Measurements from ENCODE around the gene ZNF732. TPM values are rescaled to one million over a fixed set of nuclear protein-coding genes. Genes with fewer than 3 reads are reported as not detected.
"Not testable (repeated sequence)": the region's sequence is repeated elsewhere in the genome, so short reads cannot be mapped to it uniquely, and the experiment has no call there.

The ZNF732 gene
- total RNA-seq, 6 experiments from 2014 or later = not detected

DNA sequence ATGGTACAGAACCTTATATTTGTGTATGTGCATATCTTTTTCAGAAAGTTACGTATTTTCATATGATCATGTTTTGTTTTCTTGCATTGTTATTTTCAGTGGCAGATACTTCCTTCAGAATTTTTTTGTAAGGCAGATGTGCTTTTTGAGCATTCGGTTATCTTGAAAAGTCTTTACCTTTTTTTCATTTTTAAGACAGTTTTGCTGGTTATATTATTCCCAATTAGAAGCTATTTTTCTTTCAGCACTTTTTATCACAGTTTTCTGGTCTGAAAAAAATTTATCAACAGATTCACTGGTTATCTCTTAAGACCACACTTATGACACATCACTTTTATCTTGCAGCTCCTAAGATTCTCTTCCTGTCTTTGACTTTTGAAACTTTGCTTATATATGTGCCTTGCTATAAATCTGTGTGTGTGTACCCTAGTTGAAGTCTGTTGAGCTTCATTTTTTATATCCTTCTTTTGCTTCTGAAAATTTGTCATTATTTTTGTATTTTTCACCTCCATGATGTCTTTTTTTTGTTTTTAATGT lies 53.1 kb downstream of the ZNF732 start:
- no peak overlapping the region for H3K4me3 ChIP-seq
- H3K9me3 ChIP-seq = peaks cover 0 to 45% (median 15%) of the 10 kb centered on the region in 4 donors
- no peaks in the 10 kb centered on the region for H3K4me1 ChIP-seq
- no peaks in the 10 kb centered on the region for H3K27me3 ChIP-seq
- no peak overlapping the region for H3K27ac ChIP-seq
- intact Hi-C loops (cut with DNase I) = no loop called here
- no peaks in the 10 kb centered on the region for H3K36me3 ChIP-seq
- ATAC-seq = no peak
- TF ChIP-seq POLR2A (IDR thresholded peaks at IDR 0.05) = no peak
- TF ChIP-seq, protein P1, sequence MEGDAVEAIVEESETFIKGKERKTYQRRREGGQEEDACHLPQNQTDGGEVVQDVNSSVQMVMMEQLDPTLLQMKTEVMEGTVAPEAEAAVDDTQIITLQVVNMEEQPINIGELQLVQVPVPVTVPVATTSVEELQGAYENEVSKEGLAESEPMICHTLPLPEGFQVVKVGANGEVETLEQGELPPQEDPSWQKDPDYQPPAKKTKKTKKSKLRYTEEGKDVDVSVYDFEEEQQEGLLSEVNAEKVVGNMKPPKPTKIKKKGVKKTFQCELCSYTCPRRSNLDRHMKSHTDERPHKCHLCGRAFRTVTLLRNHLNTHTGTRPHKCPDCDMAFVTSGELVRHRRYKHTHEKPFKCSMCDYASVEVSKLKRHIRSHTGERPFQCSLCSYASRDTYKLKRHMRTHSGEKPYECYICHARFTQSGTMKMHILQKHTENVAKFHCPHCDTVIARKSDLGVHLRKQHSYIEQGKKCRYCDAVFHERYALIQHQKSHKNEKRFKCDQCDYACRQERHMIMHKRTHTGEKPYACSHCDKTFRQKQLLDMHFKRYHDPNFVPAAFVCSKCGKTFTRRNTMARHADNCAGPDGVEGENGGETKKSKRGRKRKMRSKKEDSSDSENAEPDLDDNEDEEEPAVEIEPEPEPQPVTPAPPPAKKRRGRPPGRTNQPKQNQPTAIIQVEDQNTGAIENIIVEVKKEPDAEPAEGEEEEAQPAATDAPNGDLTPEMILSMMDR (IDR thresholded peaks at IDR 0.05) = no peak
- no peak for DNase-seq
- WGBS (ENCODE audit: insufficient coverage, low coverage, low lambda C conversion rate, missing lambda C conversion rate) = 75% methylated on average over 2 of the region's 2 CpGs

- WGBS (ENCODE audit: insufficient coverage, low coverage, low lambda C conversion rate, missing lambda C conversion rate) = 17% methylated on average over 7 of the region's 7 CpGs
- no peaks in the 10 kb centered on the region for H3K27me3 ChIP-seq
- no peaks in the 10 kb centered on the region for H3K36me3 ChIP-seq
- no peaks in the 10 kb centered on the region for H3K4me1 ChIP-seq
- peaks cover 0 to 8% (median 0%) of the 10 kb centered on the region in 4 donors for H3K9me3 ChIP-seq
- TF ChIP-seq, protein P1 (IDR thresholded peaks at IDR 0.05) = peak; percentile 69 to 79 (median 74)
- no peak for TF ChIP-seq POLR2A (IDR thresholded peaks at IDR 0.05)
- DNase-seq = peak in 1 of 3 donors; percentile 50
- intact Hi-C loops (cut with DNase I) = no loop called here
- H3K27ac ChIP-seq = no peak overlapping the region
- no peak overlapping the region for H3K4me3 ChIP-seq
- peak; percentile 46 to 71 (median 59) for ATAC-seq
Measured at GRCh38 chr4:244471-244870, 60.8 kb downstream of the ZNF732 start.

DNA sequence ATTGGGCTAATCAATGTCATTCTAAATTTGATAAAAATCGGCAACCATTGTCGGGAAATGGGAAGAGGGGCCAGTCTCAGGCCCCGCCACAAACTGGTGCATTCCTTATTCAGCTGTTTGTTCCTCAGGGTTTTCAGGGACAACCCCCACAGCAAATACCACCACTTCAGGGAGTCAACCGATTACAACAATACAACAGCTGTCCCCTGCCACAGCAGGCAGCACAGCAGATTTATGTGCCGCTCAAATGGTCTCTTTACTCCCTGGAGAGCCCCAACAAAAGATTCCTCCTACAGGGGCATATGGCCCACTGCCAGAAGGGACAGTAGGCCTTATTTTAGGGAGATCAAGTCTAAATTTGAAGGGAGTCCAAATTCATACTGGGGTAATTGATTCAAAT lies 61.8 kb downstream of the ZNF732 start:
- intact Hi-C loops (cut with DNase I) = no loop called here
- no peak overlapping the region for H3K4me3 ChIP-seq
- WGBS (ENCODE audit: insufficient coverage, low coverage, low lambda C conversion rate, missing lambda C conversion rate) = 38% methylated on average over 3 of the region's 5 CpGs
- TF ChIP-seq, protein P1 (IDR thresholded peaks at IDR 0.05) = no peak
- no peak for TF ChIP-seq POLR2A (IDR thresholded peaks at IDR 0.05)
- ATAC-seq (no peak), DNase-seq (no peak)
- no peaks in the 10 kb centered on the region for H3K4me1 ChIP-seq
- peaks cover 0 to 5% (median 0%) of the 10 kb centered on the region in 4 donors for H3K9me3 ChIP-seq
- no peaks in the 10 kb centered on the region for H3K36me3 ChIP-seq
- no peak overlapping the region for H3K27ac ChIP-seq
- H3K27me3 ChIP-seq = no peaks in the 10 kb centered on the region

GRCh38 chr4:242121-242848 lies 63.0 kb downstream of the ZNF732 start:
- peak overlapping the region; percentile 35 to 54 (median 48) for H3K4me3 ChIP-seq
- DNase-seq (peak; percentile 50 to 67 (median 62)), ATAC-seq (peak; percentile 99 to 100 (median 100))
- H3K9me3 ChIP-seq = no peaks in the 10 kb centered on the region
- H3K27ac ChIP-seq = peak overlapping the region in 1 of 3 donors; percentile 15
- no peak for TF ChIP-seq POLR2A (IDR thresholded peaks at IDR 0.05)
- TF ChIP-seq, protein P1 (IDR thresholded peaks at IDR 0.05) = peak; percentile 93 to 94 (median 94)
- no peaks in the 10 kb centered on the region for H3K36me3 ChIP-seq
- no peaks in the 10 kb centered on the region for H3K4me1 ChIP-seq
- intact Hi-C loops (cut with DNase I) = no loop called here
- 6% methylated on average over 15 of the region's 15 CpGs for WGBS (ENCODE audit: insufficient coverage, low coverage, low lambda C conversion rate, missing lambda C conversion rate)
- no peaks in the 10 kb centered on the region for H3K27me3 ChIP-seq

GRCh38 chr4:241411-241810 lies 63.9 kb downstream of the ZNF732 start:
- 53% methylated on average over 6 of the region's 7 CpGs for WGBS (ENCODE audit: insufficient coverage, low coverage, low lambda C conversion rate, missing lambda C conversion rate)
- DNase-seq; ATAC-seq; H3K9me3 ChIP-seq; H3K4me1 ChIP-seq; intact Hi-C loops (cut with DNase I); H3K36me3 ChIP-seq; H3K27me3 ChIP-seq: not testable (repeated sequence)
- Histone ChIP-seq H3K27ac (peak overlapping the region in 1 of 3 donors; percentile 30), H3K4me3 (peak overlapping the region in 2 of 3 donors; percentile 35 to 48)

Data from right lobe of liver (tissue), 6 donors.